ENCODE results near the gene GPX4.

GPX4 gene

GRCh38 chr19:1130771-1131717 is 27.2 kb downstream of the GPX4 start:
- Histone ChIP-seq H3K79me1 (ENCODE audit: low read depth, low read length) (peaks cover 12% of the 10 kb centered on the region), H2BK5ac (ENCODE audit: low read length) (peak overlapping the region; percentile 75), H2AK5ac (ENCODE audit: low read depth, low read length) (peak overlapping the region; percentile 91), H3K18ac (ENCODE audit: low read length) (peak overlapping the region; percentile 85), H2BK120ac (ENCODE audit: low read depth, low read length) (peak overlapping the region; percentile 61), H3K4me1 (ENCODE audit: control insufficient read depth in 2 of 2, insufficient read depth in 1 of 2, low read depth in 1 of 2, low read length in 2 of 2) (peaks cover 13 to 19% of the 10 kb centered on the region in 2 donors), H3K4me2 (ENCODE audit: insufficient read depth, low read length, poor library complexity, severe bottlenecking) (no peak overlapping the region), H3K4me3 (ENCODE audit: low read length in 2 of 2) (peak overlapping the region; percentile 8 to 48), H4K91ac (ENCODE audit: low read depth, low read length, poor library complexity) (no peak overlapping the region), H3K4ac (ENCODE audit: low read length) (peak overlapping the region; percentile 37), H3K14ac (ENCODE audit: low read length) (peak overlapping the region; percentile 94), H3K9me3 (replicated peaks in 1 of 2; ENCODE audit: control insufficient read depth in 2 of 2, insufficient read depth in 1 of 2, low read depth in 1 of 2, low read length in 2 of 2) (no peaks in the 10 kb centered on the region), H2BK12ac (ENCODE audit: low read length) (no peak overlapping the region), H3K27ac (replicated peaks; ENCODE audit: low read length) (no peak overlapping the region), H2AFZ (ENCODE audit: low read length) (peak overlapping the region; percentile 92), H4K8ac (ENCODE audit: low read depth, low read length) (no peak overlapping the region), H2BK15ac (ENCODE audit: low read length) (peak overlapping the region; percentile 96), H3K23ac (ENCODE audit: low read depth, low read length, poor library complexity) (peak overlapping the region; percentile 85), H3K36me3 (replicated peaks in 1 of 2; ENCODE audit: control insufficient read depth in 2 of 2, insufficient read depth in 2 of 2, low read length in 2 of 2) (peaks cover 0 to 28% of the 10 kb centered on the region in 2 donors), H3K27me3 (ENCODE audit: control insufficient read depth in 3 of 3, insufficient read depth in 3 of 3, low read depth in 1 of 3, low read length in 3 of 3) (no peaks in the 10 kb centered on the region), H3K9ac (ENCODE audit: low read depth, low read length, poor library complexity) (no peak overlapping the region)
- DNase-seq (ENCODE audit: low spot score), result no peak
- WGBS, 2 donors (ENCODE audit: extremely low coverage in 2 of 2, insufficient read length in 2 of 2, insufficient replicate concordance in 1 of 2), result no CpG with 5 or more reads among the region's 22 CpGs

DNA sequence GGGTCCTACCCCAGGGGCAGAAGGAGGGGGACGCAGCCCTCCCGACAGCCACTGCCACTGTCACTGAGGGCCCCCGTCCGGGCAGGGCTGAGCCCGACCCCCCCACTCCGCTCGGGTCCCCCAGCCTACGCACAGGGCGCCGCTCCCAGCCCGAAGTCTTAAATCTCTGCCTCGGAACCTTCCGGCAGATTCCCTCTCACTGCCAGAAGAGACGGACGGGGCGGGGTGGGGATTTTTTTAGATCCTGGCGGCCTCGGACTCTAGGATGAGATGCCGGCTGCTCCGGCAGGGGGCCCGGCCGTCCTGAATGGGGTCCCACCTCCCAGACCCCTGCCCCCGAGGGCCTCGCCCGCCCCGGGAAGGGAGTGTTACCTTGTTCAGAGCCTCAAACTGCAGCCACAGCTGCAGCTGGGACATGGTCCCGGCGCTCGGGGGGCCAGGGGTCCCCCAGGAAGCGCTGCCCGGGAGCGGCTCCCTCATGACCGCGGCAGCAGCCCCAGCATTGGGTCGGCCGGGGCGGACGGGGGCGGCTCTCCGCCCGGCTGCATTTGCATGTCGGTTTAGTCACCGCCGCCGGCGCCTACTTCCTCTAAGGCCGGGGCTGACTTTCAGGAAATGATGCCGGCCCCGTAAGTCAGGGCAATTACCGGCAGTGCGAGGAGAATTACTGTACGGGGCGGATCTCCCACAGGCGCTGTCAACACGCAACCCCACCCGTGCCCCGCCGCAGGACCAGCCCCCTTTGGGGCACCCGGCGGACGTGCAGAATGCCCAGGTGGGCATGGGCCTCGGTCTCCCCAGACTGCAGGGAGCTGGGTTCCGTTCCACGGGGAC is 28.1 kb downstream of the GPX4 start:
- H2AK5ac ChIP-seq (ENCODE audit: low read depth, low read length), result peak overlapping the region; percentile 93
- H3K4me2 ChIP-seq (ENCODE audit: insufficient read depth, low read length, poor library complexity, severe bottlenecking), result peak overlapping the region; percentile 76
- no peak overlapping the region for H4K8ac ChIP-seq (ENCODE audit: low read depth, low read length)
- H3K27ac ChIP-seq (replicated peaks; ENCODE audit: low read length), result no peak overlapping the region
- peak; percentile 51 for DNase-seq (ENCODE audit: low spot score)
- no peaks in the 10 kb centered on the region for H3K27me3 ChIP-seq (ENCODE audit: control insufficient read depth in 3 of 3, insufficient read depth in 3 of 3, low read depth in 1 of 3, low read length in 3 of 3)
- WGBS, 2 donors (ENCODE audit: extremely low coverage in 2 of 2, insufficient read length in 2 of 2, insufficient replicate concordance in 1 of 2), result no CpG with 5 or more reads among the region's 64 CpGs
- H3K4me1 ChIP-seq (ENCODE audit: control insufficient read depth in 2 of 2, insufficient read depth in 1 of 2, low read depth in 1 of 2, low read length in 2 of 2), result peaks cover 13 to 19% of the 10 kb centered on the region in 2 donors
- peak overlapping the region; percentile 92 for H2AFZ ChIP-seq (ENCODE audit: low read length)
- H2BK120ac ChIP-seq (ENCODE audit: low read depth, low read length), result peak overlapping the region; percentile 76
- no peak overlapping the region for H2BK12ac ChIP-seq (ENCODE audit: low read length)
- H3K18ac ChIP-seq (ENCODE audit: low read length), result peak overlapping the region; percentile 89
- H4K91ac ChIP-seq (ENCODE audit: low read depth, low read length, poor library complexity), result no peak overlapping the region
- peak overlapping the region; percentile 85 for H3K23ac ChIP-seq (ENCODE audit: low read depth, low read length, poor library complexity)
- peaks cover 10% of the 10 kb centered on the region for H3K79me1 ChIP-seq (ENCODE audit: low read depth, low read length)
- H2BK15ac ChIP-seq (ENCODE audit: low read length), result peak overlapping the region; percentile 96
- peak overlapping the region; percentile 60 for H3K9ac ChIP-seq (ENCODE audit: low read depth, low read length, poor library complexity)
- no peak overlapping the region for H3K14ac ChIP-seq (ENCODE audit: low read length)
- H2BK5ac ChIP-seq (ENCODE audit: low read length), result peak overlapping the region; percentile 75
- H3K4me3 ChIP-seq (ENCODE audit: low read length in 2 of 2), result peak overlapping the region; percentile 48 to 74
- H3K36me3 ChIP-seq (replicated peaks in 1 of 2; ENCODE audit: control insufficient read depth in 2 of 2, insufficient read depth in 2 of 2, low read length in 2 of 2), result peaks cover 0 to 20% of the 10 kb centered on the region in 2 donors
- H3K4ac ChIP-seq (ENCODE audit: low read length), result no peak overlapping the region
- H3K9me3 ChIP-seq (replicated peaks in 1 of 2; ENCODE audit: control insufficient read depth in 2 of 2, insufficient read depth in 1 of 2, low read depth in 1 of 2, low read length in 2 of 2), result no peaks in the 10 kb centered on the region

- Histone ChIP-seq H4K8ac (ENCODE audit: low read depth, low read length) (no peak overlapping the region), H3K9me3 (replicated peaks in 1 of 2; ENCODE audit: control insufficient read depth in 2 of 2, insufficient read depth in 1 of 2, low read depth in 1 of 2, low read length in 2 of 2) (no peaks in the 10 kb centered on the region), H3K9ac (ENCODE audit: low read depth, low read length, poor library complexity) (peak overlapping the region; percentile 60), H2BK12ac (ENCODE audit: low read length) (no peak overlapping the region), H2AK5ac (ENCODE audit: low read depth, low read length) (peak overlapping the region; percentile 93), H3K27me3 (ENCODE audit: control insufficient read depth in 3 of 3, insufficient read depth in 3 of 3, low read depth in 1 of 3, low read length in 3 of 3) (no peaks in the 10 kb centered on the region), H3K4me1 (ENCODE audit: control insufficient read depth in 2 of 2, insufficient read depth in 1 of 2, low read depth in 1 of 2, low read length in 2 of 2) (peaks cover 13 to 19% of the 10 kb centered on the region in 2 donors), H2BK5ac (ENCODE audit: low read length) (peak overlapping the region; percentile 75), H4K91ac (ENCODE audit: low read depth, low read length, poor library complexity) (peak overlapping the region; percentile 12), H2BK120ac (ENCODE audit: low read depth, low read length) (peak overlapping the region; percentile 76), H3K4me3 (ENCODE audit: low read length in 2 of 2) (peak overlapping the region; percentile 48 to 74), H2AFZ (ENCODE audit: low read length) (peak overlapping the region; percentile 92), H3K79me1 (ENCODE audit: low read depth, low read length) (peaks cover 5% of the 10 kb centered on the region), H3K18ac (ENCODE audit: low read length) (peak overlapping the region; percentile 89), H3K14ac (ENCODE audit: low read length) (peak overlapping the region; percentile 6), H3K23ac (ENCODE audit: low read depth, low read length, poor library complexity) (peak overlapping the region; percentile 55), H2BK15ac (ENCODE audit: low read length) (peak overlapping the region; percentile 58), H3K4ac (ENCODE audit: low read length) (no peak overlapping the region), H3K27ac (replicated peaks; ENCODE audit: low read length) (no peak overlapping the region), H3K36me3 (replicated peaks in 1 of 2; ENCODE audit: control insufficient read depth in 2 of 2, insufficient read depth in 2 of 2, low read length in 2 of 2) (peaks cover 0 to 11% of the 10 kb centered on the region in 2 donors), H3K4me2 (ENCODE audit: insufficient read depth, low read length, poor library complexity, severe bottlenecking) (peak overlapping the region; percentile 76)
- WGBS, 2 donors (ENCODE audit: extremely low coverage in 2 of 2, insufficient read length in 2 of 2, insufficient replicate concordance in 1 of 2), result no CpG with 5 or more reads among the region's 48 CpGs
- no peak for DNase-seq (ENCODE audit: low spot score)
These were observed 29.0 kb downstream of the GPX4 start for GRCh38 chr19:1132552-1133383.

Measured in neuronal stem cell (in vitro differentiated cells).